Measurements from ENCODE around the gene TMEM255A. TPM values are rescaled to one million over a fixed set of nuclear protein-coding genes. Genes with fewer than 3 reads are reported as not detected.

Gene TMEM255A
- total RNA-seq, 2 experiments from 2014 or later = not detected

GRCh38 chrX:120262859-120263708 is 48.2 kb downstream of the TMEM255A start:
- Histone ChIP-seq H3K4me1 (ENCODE audit: insufficient read depth, low read length) (no peaks in the 10 kb centered on the region), H3K27me3 (ENCODE audit: control insufficient read depth in 1 of 2, insufficient read depth in 2 of 2, low read length in 2 of 2) (no peaks in the 10 kb centered on the region), H3K9me3 (ENCODE audit: control insufficient read depth in 1 of 2, insufficient read depth in 1 of 2, low read length in 2 of 2) (no peaks in the 10 kb centered on the region), H3K27ac (ENCODE audit: low read depth in 1 of 2, low read length in 2 of 2) (no peak overlapping the region), H3K36me3 (ENCODE audit: insufficient read depth, low read length) (no peaks in the 10 kb centered on the region), H3K4me3 (ENCODE audit: low read length) (no peak overlapping the region)
- ChIA-PET POLR2A (interaction anchor here (1.0 kb wide), 1 partner anchor 12 kb away, joined by 3 read pairs; the partner anchor contains the start of gene ZBTB33), CTCF (interaction anchor here (1.3 kb wide), 1 partner anchor 13 kb away, joined by 3 read pairs; the partner anchor contains the start of gene ZBTB33)
- ATAC-seq (ENCODE audit: poor library complexity) = no peak
- no peak for DNase-seq
- H3K27me3 Mint-ChIP-seq = no peaks in the 10 kb centered on the region
- H3K9me3 Mint-ChIP-seq = no peaks in the 10 kb centered on the region
- H3K36me3 Mint-ChIP-seq (ENCODE audit: low read depth) = peaks cover 4% of the 10 kb centered on the region
- intact Hi-C loops (cut with DNase I, micrococcal nuclease) = no loop called here
- H3K4me3 Mint-ChIP-seq = no peak overlapping the region
- TF ChIP-seq CTCF (IDR thresholded peaks at IDR 0.05) = no peak
- H3K4me1 Mint-ChIP-seq (ENCODE audit: low read depth) = no peaks in the 10 kb centered on the region
- H3K27ac Mint-ChIP-seq = no peak overlapping the region

- Mint-ChIP-seq H3K27ac (no peak overlapping the region), H3K4me1 (ENCODE audit: low read depth) (peaks cover 20% of the 10 kb centered on the region), H3K9me3 (no peaks in the 10 kb centered on the region), H3K27me3 (no peaks in the 10 kb centered on the region), H3K4me3 (no peak overlapping the region), H3K36me3 (ENCODE audit: low read depth) (peaks cover 27% of the 10 kb centered on the region)
- no peaks in the 10 kb centered on the region for H3K27me3 ChIP-seq (ENCODE audit: control insufficient read depth in 1 of 2, insufficient read depth in 2 of 2, low read length in 2 of 2)
- DNase-seq = no peak
- intact Hi-C loops (cut with DNase I, micrococcal nuclease) = no loop called here
- no peak overlapping the region for H3K27ac ChIP-seq (ENCODE audit: low read depth in 1 of 2, low read length in 2 of 2)
- peaks cover 7% of the 10 kb centered on the region for H3K36me3 ChIP-seq (ENCODE audit: insufficient read depth, low read length)
- no peaks in the 10 kb centered on the region for H3K4me1 ChIP-seq (ENCODE audit: insufficient read depth, low read length)
- POLR2A ChIA-PET = interaction anchor here (1.2 kb wide), 1 partner anchor 10 kb away, joined by 6 read pairs; the partner anchor contains the start of gene ZBTB33
- TF ChIP-seq CTCF (IDR thresholded peaks at IDR 0.05) = no peak
- CTCF ChIA-PET = no interaction called here
- no peak for ATAC-seq (ENCODE audit: poor library complexity)
- no peaks in the 10 kb centered on the region for H3K9me3 ChIP-seq (ENCODE audit: control insufficient read depth in 1 of 2, insufficient read depth in 1 of 2, low read length in 2 of 2)
- no peak overlapping the region for H3K4me3 ChIP-seq (ENCODE audit: low read length)
These were observed 50.9 kb downstream of the TMEM255A start for GRCh38 chrX:120260369-120260768.

GRCh38 chrX:120253784-120254183 is 57.5 kb downstream of the TMEM255A start:
- no peak overlapping the region for H3K27ac ChIP-seq (ENCODE audit: low read depth in 1 of 2, low read length in 2 of 2)
- H3K9me3 Mint-ChIP-seq = no peaks in the 10 kb centered on the region
- no peaks in the 10 kb centered on the region for H3K4me1 ChIP-seq (ENCODE audit: insufficient read depth, low read length)
- ATAC-seq (ENCODE audit: poor library complexity) (no peak), DNase-seq (no peak)
- intact Hi-C loops (cut with DNase I, micrococcal nuclease) = loop anchor here (5.0 to 10.0 kb wide), 2 partner anchors 54 to 309 kb away; partner anchors contain the start of gene NKAP (in 1 of the 2)
- peak overlapping the region; percentile 20 for H3K4me3 Mint-ChIP-seq
- peaks cover 65% of the 10 kb centered on the region for H3K36me3 Mint-ChIP-seq (ENCODE audit: low read depth)
- H3K27ac Mint-ChIP-seq = no peak overlapping the region
- H3K36me3 ChIP-seq (ENCODE audit: insufficient read depth, low read length) = peaks cover 30% of the 10 kb centered on the region
- TF ChIP-seq CTCF (IDR thresholded peaks at IDR 0.05) = no peak
- H3K9me3 ChIP-seq (ENCODE audit: control insufficient read depth in 1 of 2, insufficient read depth in 1 of 2, low read length in 2 of 2) = no peaks in the 10 kb centered on the region
- no peaks in the 10 kb centered on the region for H3K27me3 ChIP-seq (ENCODE audit: control insufficient read depth in 1 of 2, insufficient read depth in 2 of 2, low read length in 2 of 2)
- POLR2A ChIA-PET = interaction anchor here (1.7 kb wide), 1 partner anchor 16 kb away, joined by 3 read pairs; no protein-coding TSS in a partner anchor
- CTCF ChIA-PET = interaction anchor here (1.6 kb wide), 1 partner anchor 56 kb away, joined by 6 read pairs; no protein-coding TSS in a partner anchor
- peaks cover 58% of the 10 kb centered on the region for H3K4me1 Mint-ChIP-seq (ENCODE audit: low read depth)
- no peak overlapping the region for H3K4me3 ChIP-seq (ENCODE audit: low read length)
- H3K27me3 Mint-ChIP-seq = no peaks in the 10 kb centered on the region
